Renal cortical epithelial cell (primary cell): ENCODE data around the gene ANKRD33B. TPM values are rescaled to one million over a fixed set of nuclear protein-coding genes. Genes with fewer than 3 reads are reported as not detected.
"Not testable (repeated sequence)": the region's sequence is repeated elsewhere in the genome, so short reads cannot be mapped to it uniquely, and the experiment has no call there.

ENCODE experiments used
- DNase-seq: peaks from one replicate; pipeline ENCODE4 v3.0.0-alpha.2; 2011; ENCODE audit warnings: low read depth
- total RNA-seq: library from RNA; depleted of rRNA; stranded (reverse); fragments of >200 nt; gene quantifications from 2 replicates; pipeline ENCODE4 v1.2.3, GENCODE V29; 2014

ANKRD33B gene
- total RNA-seq, 1 donor from 2014 or later = 32.9 TPM

DNA sequence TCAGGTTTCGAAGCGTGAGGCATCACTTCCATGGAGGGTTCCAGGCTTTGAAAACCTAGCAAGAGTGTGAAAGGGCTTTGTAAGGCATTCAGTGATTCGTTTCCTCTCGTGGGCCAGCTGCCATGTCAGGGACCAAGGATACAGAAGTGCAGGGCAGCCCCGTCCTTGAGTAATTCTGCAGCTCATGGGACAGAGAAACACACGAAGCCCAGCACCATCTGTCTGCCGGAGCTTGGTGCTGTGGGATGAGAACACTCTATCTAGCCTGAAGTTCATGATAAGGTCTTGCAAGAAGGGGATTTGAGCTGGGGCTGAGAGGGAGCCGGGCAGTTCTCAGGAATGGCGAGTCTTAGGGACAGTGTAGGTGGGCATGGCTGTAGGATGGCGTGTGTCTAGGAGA, 55.8 kb downstream of the ANKRD33B start:
- DNase-seq = no peak

DNA sequence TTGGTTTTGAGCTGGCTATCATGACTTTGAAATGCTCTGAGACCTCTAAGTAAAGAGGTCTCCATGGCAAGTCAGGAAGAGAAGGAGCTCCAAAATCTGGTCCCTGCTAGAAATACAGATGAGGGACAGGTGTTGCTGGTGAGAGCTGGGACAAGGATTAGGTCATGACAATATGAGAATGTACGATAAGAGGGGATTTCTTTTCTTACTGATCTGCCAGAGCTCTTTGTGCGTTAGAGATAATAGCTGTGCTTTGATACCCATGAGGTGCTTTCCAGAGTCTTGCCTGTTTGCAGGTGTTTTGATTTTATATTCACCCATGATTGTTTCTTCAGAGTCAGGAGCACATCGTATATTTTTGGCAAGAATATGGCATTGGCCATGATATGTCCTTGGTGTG, 56.5 kb downstream of the ANKRD33B start:
- no peak for DNase-seq

DNA sequence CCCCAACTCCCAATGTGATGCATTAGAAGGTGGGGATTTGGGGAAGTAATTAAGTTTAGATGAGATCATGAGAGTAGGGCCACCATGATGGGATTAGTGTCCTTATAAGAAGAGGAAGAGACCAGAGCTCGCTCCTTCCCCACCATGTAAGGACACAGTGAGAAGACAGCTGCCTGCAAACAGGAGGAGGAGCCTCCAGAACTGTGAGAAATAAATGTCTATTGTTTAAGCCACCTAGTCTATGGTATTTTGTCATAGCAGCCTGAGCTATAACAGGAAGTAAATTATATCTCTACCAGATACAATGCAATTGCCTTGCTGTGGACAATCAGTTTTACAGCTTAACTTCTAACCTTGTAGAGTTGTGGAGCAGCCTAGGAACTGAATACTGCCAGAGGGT, 58.0 kb downstream of the ANKRD33B start:
- DNase-seq = no peak

DNA sequence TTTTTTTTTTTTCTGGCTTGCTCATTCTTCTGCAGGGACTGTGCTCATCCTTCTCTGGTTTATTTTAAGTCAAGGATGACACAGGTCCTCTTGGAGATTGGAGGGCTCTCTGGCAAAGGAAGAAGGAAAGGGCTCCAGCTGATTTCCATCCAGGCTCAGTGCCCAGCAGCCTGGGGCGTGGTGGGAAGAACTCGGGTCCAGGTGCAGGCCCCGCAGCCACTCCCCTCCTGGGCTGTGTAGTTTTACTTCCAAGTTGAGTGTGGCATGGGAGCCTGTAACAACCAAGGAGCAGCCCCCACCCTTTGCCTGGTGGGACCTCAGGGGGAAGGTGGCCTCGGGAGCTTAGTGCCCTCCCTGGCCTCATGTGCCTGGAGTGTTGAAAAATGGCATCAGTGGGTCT, 58.9 kb downstream of the ANKRD33B start:
- no peak for DNase-seq

DNA sequence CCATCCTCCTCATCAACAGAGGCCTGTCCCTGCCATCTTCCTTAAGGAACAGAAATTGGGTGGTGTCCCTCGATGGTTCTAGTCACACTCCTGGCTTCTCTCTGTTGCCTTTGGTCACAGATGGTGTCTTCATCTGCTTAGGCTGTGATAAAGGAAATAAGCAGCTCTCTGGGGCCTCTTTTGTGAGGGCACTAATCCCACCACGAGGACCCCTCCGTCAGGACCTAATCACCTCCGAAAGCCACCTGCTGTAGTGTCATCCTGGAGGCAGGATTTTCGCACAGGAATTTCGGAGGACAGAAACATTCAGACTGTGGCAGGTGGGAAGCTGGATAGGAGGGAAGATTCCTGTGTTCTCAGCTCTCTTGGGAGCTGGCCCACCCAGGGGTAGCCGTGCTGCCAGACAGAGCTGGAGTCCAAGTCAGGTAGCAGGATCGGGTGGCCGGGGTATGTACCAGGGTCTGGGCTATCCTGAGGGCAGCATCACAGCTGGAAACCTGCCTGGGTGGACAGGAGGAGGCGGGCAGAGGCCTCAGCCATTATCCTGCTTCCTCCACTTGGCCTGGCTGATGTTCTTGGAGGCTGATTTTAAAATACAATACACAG, 59.5 kb downstream of the ANKRD33B start:
- no peak for DNase-seq

DNA sequence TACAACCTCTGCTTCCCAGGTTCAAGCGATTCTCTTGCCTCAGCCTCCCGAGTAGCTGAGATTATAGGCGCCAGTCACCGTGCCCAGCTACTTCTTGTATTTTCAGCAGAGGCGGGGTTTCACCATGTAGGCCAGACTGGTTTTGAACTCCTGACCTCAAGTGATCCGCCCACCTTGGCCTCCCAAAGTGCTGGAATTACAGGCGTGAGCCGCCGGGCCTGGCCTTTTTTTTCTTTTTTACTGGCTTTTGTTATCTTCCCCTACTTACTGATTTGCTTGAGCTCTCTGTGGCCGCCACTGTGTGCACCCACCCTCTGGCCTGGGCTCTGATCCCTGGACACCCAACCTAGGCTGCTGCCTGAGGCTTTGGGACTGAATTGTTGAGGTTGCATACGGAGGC, 60.3 kb downstream of the ANKRD33B start:
- DNase-seq = no peak

DNA sequence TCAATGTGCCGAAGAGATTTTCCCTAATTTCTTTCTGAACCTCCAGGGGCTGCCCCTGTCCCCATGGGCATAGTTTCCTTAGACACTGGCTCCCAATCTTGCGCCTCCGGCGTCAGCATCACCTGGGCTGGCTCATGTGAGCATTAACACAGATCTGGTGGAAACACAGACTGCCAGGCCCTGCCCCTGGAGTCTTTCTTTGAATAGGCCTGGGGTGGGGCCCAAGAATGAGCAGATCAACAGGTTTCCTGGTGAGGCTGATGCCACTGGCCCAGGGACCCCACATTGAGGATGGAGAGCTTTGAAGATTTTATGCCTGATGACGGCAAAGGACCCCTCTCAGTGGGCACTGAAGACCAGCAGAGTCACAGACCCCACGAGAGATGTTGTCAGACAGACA, 60.8 kb downstream of the ANKRD33B start:
- no peak for DNase-seq

DNA sequence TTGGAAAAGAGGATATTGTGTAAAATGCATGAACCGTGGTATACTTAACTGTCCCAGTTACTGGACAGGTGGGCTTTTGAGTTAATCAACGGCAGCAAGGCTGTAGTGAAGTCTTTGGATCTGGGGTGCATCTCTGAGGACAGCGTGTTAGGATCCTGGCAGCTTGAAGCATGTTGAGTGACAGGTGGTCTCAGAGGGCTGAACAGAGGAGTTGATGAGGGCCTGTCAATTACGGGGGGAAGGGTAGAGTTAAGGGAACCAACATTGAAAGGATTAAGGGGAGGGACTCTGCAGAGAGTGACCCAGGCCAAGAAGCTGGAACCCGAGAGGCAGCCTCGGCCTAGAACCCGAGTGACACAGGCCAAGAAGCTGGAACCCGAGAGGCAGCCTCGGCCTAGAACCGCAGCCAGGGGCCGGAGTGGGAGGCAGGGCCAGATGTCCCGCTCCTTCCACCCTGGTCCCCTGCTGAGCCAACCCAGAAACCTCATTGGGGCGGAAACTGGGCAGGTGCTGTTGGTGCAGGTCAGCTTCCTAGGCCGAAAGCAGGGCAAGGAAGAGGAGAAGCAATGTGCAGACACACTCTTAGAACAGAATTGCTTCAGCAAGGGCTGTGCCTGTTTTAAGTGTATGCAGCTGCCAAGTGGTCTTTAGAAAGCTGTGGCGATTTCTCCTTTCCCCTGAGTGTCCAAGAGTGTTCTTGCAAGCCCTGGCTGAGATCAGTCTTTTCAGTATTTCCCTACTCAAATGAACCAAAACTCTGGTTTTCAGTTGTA, 62.0 kb downstream of the ANKRD33B start:
- no peak for DNase-seq

DNA sequence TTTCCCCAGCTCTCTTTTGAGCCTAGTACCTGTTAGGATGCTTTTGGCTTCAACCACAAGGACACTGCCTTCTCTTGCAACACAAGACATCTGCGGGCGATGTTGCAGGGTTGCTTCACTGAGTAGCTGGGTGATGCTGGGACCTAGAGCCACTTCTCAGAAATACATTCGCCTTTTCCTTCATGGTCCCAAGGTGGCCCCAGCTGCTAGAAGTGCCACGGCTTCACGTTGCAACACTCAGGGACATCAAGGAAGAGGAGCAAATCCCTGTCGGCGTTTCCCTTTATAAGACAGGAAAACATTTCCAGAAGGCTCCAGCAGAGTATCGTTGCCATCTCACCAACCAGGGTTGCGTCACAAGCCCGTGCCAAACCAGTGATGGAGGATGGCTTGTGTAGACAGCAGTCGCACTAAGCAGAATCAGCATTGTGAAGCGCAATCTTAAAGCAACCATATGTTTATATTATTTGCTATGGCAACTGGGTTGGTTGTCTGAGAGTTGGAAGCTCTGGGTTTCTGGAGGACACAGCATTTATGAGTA, 62.7 kb downstream of the ANKRD33B start:
- no peak for DNase-seq

DNA sequence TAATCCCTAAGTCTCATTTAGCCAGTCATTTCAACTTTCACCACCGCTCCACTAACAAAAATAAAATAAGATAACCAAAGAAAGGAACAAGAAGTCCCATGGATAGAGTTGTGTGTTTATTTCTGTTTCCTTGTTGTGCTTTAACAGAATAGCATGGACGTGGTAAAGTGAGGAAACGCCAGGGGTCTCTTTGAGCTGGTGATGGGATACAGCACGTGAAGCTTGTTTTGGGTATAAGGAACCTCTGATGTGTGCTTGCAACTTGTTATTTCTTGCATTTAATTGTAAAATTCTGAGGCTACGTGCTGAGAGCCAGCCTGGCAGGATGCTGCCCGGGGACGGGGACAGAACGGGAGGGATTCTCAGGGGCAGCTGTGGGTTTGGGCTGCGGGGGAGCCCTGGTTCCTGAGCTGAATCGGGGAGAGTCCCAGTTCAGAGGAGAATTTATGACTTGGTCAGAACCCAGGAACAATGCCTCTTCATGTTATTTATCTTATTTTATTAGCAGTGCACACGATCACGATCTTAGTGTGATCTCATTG, 63.4 kb downstream of the ANKRD33B start:
- DNase-seq = no peak

DNA sequence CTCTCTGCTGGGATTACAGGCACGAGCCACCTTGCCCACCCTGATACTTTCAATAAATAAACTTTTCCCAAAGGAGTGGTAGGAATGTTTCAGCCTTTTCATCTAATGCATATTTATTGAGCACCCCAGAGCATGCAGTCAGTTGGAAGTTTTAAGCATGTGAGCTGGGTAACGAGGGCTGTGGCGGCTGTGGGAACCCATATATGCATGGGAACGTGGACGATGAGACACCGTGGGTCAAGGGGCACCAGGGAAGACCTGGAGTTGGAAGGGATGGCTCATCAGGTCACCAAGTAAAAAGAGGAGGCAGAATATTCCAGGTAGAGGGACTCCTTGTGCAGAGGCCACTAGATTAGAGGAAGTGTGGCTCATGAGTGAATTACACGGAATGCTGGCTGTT, 64.7 kb downstream of the ANKRD33B start:
- no peak for DNase-seq

DNA sequence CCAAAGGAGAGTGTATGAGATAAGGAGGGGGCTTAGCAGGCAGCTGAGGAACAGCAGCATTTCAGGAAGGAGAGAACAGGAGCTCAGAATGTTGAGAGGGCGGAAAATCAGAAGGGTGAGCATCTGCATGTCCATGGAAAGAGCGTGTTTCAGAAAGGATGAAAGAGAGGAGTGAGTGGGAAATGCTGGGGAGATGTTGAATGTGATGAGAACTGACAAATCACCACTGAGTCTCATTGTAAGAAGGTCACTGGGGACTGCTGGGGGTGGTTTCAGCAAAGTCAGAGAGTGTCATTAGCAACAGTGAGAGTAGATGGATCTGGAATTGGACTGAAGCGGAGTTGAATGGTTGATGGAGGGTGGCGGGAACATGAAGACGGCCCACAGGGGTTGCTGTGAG, 65.8 kb downstream of the ANKRD33B start:
- no peak for DNase-seq

DNA sequence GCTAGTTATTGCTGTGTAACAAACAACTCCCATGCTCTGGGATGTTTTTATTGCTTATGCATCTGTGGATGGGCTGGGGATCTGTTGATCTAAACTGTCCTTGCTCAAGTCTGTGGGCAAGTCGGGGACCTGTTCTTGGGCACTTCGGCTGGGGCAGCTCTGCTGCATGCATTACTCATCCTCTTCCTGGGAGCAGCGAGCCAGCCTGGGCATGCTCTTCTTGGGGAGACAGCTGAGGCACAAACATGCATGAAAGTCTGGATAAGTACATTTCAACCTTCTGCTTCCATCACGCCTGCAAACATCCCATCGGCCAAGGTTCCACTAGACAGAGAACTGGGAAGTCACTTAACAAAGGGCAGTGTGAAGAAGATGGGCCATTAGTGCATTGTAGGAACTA, 66.3 kb downstream of the ANKRD33B start:
- DNase-seq = no peak

DNA sequence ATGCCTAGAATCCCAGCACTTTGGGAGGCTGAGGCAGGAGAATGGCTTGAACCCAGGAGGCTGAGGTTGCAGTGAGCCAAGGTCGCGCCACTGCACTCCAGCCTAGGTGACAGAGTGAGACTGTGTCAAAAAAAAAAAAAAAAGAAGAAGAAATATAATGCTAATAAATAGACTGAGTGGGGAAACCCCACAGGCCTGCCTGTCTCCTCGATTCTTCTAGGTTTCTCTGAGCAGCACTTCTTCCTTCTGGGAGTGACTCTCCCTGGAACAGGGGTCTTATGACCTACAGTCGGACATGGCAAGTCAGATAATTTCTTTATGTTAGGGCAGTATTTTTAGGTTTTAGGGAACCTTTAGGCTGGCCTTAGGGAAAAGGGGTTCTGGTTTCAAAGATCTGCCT, 66.9 kb downstream of the ANKRD33B start:
- not testable (repeated sequence) for DNase-seq

DNA sequence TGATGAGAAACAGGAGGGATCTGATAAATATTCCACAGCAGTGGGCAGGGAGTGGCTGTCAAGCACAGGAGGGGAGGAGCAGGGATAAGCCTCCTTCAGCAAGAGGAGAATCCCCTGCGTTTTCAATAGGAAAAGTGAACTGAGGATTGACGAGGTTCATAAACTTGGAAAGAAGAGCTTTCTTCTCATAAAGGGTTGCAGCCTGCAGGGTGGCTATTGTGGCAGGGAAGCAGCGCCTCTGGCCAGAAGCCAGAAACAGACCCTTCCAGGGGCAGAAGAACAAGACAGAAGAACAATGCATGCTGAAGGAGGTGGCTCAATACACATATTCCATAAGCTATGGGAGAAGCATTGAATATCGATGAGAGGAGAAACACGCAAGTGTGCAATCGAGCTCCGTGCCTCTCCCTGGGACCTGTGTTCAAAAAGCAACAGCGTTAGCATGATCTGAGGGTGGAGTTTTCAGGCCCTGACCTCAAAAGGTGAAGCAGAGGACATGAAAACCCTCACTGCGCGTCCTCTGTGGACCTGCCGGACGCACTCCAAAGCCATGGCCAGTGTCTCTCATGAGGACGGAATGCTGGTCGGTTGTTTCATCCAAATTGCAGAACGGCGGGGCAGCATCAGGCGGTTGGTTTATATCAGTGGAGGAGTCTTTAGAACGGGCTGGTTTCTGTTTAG, 67.6 kb downstream of the ANKRD33B start:
- DNase-seq = no peak

DNA sequence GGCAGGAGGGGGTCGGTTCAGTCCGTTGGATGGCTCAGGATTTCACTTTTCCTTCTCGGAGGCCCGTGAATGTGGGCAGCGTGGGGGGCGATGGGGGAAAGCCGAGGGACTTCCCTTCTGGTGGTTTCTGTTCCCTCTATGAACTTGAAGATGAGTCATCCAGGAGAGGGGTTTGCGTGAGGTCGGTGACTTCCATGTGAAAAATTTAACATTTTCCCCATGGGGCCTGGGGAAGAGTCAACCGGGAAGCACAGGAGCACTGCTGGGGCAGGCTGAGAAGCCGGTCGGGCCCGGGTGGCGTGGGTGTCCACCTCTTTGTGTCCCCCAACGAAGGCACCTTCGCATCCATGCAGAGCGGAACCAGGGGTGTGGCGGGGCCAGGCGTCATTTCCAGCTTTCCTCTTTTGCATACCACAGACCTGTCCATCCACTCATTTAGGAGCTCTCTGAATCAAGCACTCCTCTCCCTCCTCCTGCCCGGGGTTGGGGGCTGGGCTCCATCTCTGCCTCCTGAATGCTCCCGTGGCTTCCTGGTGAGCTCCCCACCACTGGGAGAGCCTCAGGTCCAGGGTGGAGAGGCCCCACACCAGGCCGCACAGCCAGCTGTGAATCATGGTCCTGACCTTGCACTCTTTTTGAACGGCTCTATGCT, 68.4 kb downstream of the ANKRD33B start:
- peak; percentile 66 for DNase-seq

DNA sequence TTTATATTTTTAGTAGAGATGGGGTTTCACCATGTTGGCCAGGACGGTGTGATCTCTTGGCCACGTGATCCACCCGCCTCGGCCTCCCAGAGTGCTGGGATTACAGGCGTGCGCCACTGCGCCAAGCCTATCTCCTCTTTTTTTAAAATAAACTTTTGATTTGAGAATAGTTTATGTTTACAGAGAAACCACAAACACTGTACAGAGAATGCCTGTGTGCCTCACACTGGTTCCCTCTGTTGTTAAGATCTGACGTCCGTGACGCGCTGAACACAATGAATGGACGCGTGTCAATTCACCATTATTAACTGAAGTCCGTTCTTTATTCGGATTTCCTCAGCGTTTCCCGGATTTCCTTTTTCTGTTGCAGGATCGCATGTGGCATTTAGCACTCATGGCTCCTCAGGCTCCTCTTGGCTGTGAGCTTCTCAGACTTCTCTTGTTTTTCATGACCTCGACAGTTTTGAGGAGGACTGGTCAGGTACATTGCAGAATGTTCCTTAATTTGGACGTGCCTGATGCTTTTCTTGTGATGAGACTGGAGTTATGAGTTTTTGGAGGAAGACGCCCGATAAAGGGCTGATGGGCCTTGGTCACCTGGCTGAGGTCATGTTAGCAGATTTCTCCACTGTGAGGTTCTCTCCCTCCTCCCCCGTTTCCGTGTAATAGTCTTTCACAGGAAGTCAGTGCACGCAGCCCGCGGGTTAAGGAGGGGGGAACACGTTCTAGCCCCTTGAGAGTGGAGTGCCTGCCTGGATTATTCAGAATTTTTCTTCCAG, 69.6 kb downstream of the ANKRD33B start:
- DNase-seq = no peak

DNA sequence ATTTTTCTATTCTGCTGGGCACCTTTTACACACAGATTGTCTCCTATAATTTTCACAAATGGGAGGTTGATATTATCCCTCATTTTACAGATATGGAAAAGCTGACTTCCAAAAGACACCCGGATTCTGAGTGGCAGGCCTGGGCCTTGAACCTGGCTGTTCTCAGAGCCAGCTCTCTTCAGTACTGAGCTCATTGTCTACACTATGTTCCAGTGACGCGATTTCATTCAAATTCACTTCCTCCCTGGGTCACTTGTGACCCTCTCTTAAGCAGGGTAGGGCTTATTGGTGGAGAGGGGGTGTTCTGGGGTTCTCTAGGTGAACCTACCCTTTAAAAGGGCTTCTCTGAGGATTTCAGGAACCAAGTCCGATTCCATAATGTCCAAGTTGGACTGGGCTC, 70.2 kb downstream of the ANKRD33B start:
- no peak for DNase-seq

DNA sequence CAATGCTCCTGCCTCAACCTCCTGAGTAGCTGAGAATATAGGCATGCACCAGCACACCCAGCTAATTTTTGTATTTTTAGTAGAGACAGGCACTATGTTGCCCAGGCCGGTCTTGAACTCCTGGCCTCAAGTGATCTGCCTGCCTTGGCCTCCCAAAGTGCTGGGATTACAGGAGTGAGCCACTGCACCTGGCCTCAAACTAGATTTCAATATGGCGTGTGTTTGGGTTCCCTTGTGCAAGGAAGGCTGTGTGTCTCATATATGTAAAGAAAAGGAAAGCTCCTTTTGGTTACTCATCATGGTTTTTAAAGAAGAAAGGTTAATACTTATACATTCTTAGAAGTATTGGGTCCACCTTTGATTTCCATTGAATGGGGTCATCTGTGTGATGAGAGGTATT, 70.7 kb downstream of the ANKRD33B start:
- DNase-seq = no peak

DNA sequence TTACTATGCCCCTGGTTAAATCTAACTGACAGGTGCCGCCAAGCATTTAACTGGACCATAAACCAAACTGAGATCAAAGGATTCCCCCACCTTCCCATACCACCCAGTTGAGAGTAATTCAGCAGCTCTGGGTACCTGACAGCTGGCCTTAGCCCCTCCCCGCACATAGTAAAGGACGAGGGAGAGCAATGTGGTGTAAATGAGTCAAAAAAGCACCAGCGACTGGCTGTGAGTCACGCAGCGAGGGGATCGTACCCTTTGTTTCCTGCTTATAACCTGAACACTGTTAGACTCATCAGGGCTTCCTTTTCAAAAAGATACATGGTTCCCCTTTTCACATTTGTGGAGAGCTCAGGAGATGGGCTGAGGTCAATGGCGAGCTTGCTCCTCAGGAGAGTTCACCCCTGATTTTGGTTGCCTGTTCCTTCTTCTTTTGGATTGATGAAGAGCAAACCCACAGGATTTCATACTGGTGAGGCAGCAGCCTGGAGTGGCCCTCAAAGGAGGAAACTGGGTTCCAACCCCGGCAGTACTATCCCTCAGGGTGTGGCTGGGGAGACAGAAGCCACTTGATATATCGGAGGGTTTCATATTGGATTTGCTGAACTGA, 71.5 kb downstream of the ANKRD33B start:
- peak; percentile 75 for DNase-seq

DNA sequence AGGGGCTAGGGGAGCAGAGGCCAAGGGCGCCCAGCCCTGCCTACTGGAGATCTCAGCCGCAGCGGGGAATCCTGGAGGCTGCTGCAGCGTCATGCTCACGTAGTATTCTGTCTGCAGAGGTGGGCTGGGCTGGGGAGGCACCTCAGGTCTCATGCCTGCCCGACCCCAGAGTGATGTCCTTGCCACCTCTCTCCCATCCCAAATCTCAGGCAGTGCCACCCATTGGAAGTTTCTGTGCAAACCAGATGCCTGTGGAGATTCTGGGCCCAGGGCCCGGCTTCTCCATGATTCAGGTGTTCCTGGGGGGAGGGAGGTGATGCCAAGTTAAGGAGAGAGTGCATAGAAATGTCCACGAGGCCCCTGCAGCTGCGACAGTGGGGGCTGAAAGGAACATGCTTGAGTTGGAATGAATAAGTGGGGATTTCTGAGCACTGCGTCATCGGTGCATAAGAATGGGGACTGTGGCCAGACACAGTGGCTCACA, 72.0 kb downstream of the ANKRD33B start:
- DNase-seq = no peak
